ENCODE data around the gene HIVEP1.

GRCh38 chr6:12012558-12013306 lies 620 bp downstream of the HIVEP1 start:
- TF ChIP-seq CTCF (conservative IDR thresholded peaks at IDR 0.05) (0 out of 2 replicates have a peak, but pooled peaks have one; percentile 11), EZH2 (IDR thresholded peaks at IDR 0.05; ENCODE audit: low read depth) (no peak)

Measured in PC-9 (cell line).